GM23338 (cell line): ENCODE data around the gene CGREF1.

Experiments
- EZH2 ChIP-seq: fragments of 200-600 bp; sonication (generic); IDR thresholded peaks from one replicate; pipeline ENCODE4 v1.8.0; 2017; ENCODE audit warnings: antibody characterized with exemption, mild to moderate bottlenecking, low read depth; ENCODE audit not compliant: unreplicated experiment
- STAT1 ChIP-seq: IDR thresholded peaks from one replicate; pipeline ENCODE4 v1.6.1; 2016; ENCODE audit warnings: antibody characterized with exemption; ENCODE audit not compliant: unreplicated experiment
- TF ChIP-seq, protein P1 (sequence below), 2 experiments: fragments of 200-600 bp in 1 of 2; sonication (generic) in 1 of 2; conservative IDR thresholded peaks; 2 replicates each; pipeline versions ENCODE4 v1.5.1 to v1.6.1; 2016 to 2017; ENCODE audit warnings: antibody characterized with exemption in 2 of 2, low read depth in 2 of 2, mild to moderate bottlenecking in 2 of 2, moderate library complexity in 1 of 2

DNA sequence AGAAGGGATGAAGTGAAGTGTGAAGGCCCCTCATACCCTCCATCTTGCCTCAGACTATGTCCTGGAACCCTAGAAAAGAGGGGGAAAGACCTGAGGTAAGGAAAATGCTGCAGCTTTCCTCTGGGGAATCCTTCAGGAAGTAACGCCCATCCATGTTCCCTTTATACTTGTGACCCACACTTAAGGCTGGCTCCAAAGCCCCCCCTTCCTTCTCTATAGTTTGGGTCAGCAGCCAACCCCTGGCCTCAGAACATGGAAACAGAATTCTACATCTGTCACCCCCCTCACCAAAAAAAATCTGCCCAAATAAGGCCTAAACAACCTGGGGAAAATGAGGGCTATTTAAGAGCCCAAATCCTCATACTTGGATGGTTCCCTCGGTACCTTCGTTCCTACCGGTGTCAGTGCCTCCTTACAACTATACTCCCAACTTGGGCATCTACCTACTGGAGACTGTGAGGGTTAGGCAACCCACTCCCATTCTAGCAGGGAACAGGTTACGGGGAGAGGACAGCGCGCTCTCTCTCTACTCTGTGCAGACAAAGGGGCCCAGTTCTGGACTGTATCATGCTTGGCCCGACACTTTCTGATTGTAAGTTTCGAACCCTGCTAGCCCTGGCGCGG, 48.2 kb downstream of the CGREF1 start:
- TF ChIP-seq, protein P1, sequence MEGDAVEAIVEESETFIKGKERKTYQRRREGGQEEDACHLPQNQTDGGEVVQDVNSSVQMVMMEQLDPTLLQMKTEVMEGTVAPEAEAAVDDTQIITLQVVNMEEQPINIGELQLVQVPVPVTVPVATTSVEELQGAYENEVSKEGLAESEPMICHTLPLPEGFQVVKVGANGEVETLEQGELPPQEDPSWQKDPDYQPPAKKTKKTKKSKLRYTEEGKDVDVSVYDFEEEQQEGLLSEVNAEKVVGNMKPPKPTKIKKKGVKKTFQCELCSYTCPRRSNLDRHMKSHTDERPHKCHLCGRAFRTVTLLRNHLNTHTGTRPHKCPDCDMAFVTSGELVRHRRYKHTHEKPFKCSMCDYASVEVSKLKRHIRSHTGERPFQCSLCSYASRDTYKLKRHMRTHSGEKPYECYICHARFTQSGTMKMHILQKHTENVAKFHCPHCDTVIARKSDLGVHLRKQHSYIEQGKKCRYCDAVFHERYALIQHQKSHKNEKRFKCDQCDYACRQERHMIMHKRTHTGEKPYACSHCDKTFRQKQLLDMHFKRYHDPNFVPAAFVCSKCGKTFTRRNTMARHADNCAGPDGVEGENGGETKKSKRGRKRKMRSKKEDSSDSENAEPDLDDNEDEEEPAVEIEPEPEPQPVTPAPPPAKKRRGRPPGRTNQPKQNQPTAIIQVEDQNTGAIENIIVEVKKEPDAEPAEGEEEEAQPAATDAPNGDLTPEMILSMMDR (conservative IDR thresholded peaks at IDR 0.05; ENCODE audit: low read depth in 2 of 2): no peak
- TF ChIP-seq EZH2 (no peak), STAT1 (no peak)
